ENCODE data around the gene SRRM4. TPM values are rescaled to one million over a fixed set of nuclear protein-coding genes. Genes with fewer than 3 reads are reported as not detected.

Gene SRRM4
- total RNA-seq, 1 experiment from 2014 or later = 0.96 TPM

GRCh38 chr12:119195256-119195655 lies 213.9 kb downstream of the SRRM4 start (continued):
- TF ChIP-seq ESRRA (CRISPR knock-in tag; IDR thresholded peaks at IDR 0.05; ENCODE audit: borderline replicate concordance) = no peak

- Mint-ChIP-seq H3K4me3 (no peak overlapping the region), H3K27me3 (ENCODE audit: low read depth) (no peaks in the 10 kb centered on the region; the same call in 1 of the 2 replicates), H3K9me3 (no peaks in the 10 kb centered on the region), H3K36me3 (no peaks in the 10 kb centered on the region), H3K4me1 (peaks cover 31% of the 10 kb centered on the region), H3K27ac (no peak overlapping the region)
- no peak for DNase-seq (ENCODE audit: low spot score)
- no peak for ATAC-seq
- ChIA-PET POLR2A (no interaction called here), CTCF (no interaction called here)
- TF ChIP-seq E2F4 (CRISPR knock-in tag; IDR thresholded peaks at IDR 0.05; ENCODE audit: borderline replicate concordance, low read depth) = no peak
- TF ChIP-seq, protein P1, sequence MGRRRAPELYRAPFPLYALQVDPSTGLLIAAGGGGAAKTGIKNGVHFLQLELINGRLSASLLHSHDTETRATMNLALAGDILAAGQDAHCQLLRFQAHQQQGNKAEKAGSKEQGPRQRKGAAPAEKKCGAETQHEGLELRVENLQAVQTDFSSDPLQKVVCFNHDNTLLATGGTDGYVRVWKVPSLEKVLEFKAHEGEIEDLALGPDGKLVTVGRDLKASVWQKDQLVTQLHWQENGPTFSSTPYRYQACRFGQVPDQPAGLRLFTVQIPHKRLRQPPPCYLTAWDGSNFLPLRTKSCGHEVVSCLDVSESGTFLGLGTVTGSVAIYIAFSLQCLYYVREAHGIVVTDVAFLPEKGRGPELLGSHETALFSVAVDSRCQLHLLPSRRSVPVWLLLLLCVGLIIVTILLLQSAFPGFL (CRISPR knock-in tag; IDR thresholded peaks at IDR 0.05; ENCODE audit: borderline replicate concordance) = no peak
- no peak for TF ChIP-seq FOXP4 (CRISPR knock-in tag; IDR thresholded peaks at IDR 0.05)
- no peak for TF ChIP-seq ZNF512 (CRISPR knock-in tag; IDR thresholded peaks at IDR 0.05; ENCODE audit: borderline replicate concordance)
- no peak for TF ChIP-seq CREM (CRISPR knock-in tag; IDR thresholded peaks at IDR 0.05)
- no peak for TF ChIP-seq ATF1 (CRISPR knock-in tag; IDR thresholded peaks at IDR 0.05)
- no peak for TF ChIP-seq ZNF219 (CRISPR knock-in tag; IDR thresholded peaks at IDR 0.05; ENCODE audit: borderline replicate concordance)
- no peak for TF ChIP-seq PRDM15 (CRISPR knock-in tag; IDR thresholded peaks at IDR 0.05)
- no peak for TF ChIP-seq ZNF317 (CRISPR knock-in tag; IDR thresholded peaks at IDR 0.05; ENCODE audit: borderline replicate concordance, low read depth)
- no peak for TF ChIP-seq MAX (CRISPR knock-in tag; IDR thresholded peaks at IDR 0.05)
- TF ChIP-seq ZNF671 (CRISPR knock-in tag; IDR thresholded peaks at IDR 0.05) = no peak
- TF ChIP-seq, protein P2, sequence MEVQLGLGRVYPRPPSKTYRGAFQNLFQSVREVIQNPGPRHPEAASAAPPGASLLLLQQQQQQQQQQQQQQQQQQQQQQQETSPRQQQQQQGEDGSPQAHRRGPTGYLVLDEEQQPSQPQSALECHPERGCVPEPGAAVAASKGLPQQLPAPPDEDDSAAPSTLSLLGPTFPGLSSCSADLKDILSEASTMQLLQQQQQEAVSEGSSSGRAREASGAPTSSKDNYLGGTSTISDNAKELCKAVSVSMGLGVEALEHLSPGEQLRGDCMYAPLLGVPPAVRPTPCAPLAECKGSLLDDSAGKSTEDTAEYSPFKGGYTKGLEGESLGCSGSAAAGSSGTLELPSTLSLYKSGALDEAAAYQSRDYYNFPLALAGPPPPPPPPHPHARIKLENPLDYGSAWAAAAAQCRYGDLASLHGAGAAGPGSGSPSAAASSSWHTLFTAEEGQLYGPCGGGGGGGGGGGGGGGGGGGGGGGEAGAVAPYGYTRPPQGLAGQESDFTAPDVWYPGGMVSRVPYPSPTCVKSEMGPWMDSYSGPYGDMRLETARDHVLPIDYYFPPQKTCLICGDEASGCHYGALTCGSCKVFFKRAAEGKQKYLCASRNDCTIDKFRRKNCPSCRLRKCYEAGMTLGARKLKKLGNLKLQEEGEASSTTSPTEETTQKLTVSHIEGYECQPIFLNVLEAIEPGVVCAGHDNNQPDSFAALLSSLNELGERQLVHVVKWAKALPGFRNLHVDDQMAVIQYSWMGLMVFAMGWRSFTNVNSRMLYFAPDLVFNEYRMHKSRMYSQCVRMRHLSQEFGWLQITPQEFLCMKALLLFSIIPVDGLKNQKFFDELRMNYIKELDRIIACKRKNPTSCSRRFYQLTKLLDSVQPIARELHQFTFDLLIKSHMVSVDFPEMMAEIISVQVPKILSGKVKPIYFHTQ (CRISPR knock-in tag; IDR thresholded peaks at IDR 0.05) = no peak
- TF ChIP-seq, protein P3, sequence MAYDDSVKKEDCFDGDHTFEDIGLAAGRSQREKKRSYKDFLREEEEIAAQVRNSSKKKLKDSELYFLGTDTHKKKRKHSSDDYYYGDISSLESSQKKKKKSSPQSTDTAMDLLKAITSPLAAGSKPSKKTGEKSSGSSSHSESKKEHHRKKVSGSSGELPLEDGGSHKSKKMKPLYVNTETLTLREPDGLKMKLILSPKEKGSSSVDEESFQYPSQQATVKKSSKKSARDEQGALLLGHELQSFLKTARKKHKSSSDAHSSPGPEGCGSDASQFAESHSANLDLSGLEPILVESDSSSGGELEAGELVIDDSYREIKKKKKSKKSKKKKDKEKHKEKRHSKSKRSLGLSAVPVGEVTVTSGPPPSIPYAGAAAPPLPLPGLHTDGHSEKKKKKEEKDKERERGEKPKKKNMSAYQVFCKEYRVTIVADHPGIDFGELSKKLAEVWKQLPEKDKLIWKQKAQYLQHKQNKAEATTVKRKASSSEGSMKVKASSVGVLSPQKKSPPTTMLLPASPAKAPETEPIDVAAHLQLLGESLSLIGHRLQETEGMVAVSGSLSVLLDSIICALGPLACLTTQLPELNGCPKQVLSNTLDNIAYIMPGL (CRISPR knock-in tag; IDR thresholded peaks at IDR 0.05) = no peak
- TF ChIP-seq SP1 (CRISPR knock-in tag; conservative IDR thresholded peaks at IDR 0.05) = no peak
- TF ChIP-seq CBFB (CRISPR knock-in tag; IDR thresholded peaks at IDR 0.05; ENCODE audit: low read depth) = no peak
- TF ChIP-seq TEAD1 (CRISPR knock-in tag; IDR thresholded peaks at IDR 0.05) = no peak
- no peak for TF ChIP-seq FOXP1 (CRISPR knock-in tag; IDR thresholded peaks at IDR 0.05; ENCODE audit: borderline replicate concordance)
Observed at GRCh38 chr12:119198440-119198839, 217.1 kb downstream of the SRRM4 start.

All from WTC11 (cell line).